ENCODE measurements around the gene MCL1. TPM values are rescaled to one million over a fixed set of nuclear protein-coding genes. Genes with fewer than 3 reads are reported as not detected.
"Not testable (repeated sequence)": the region's sequence is repeated elsewhere in the genome, so short reads cannot be mapped to it uniquely, and the experiment has no call there.

MCL1 gene
- total RNA-seq, 1 donor from 2014 or later, result 159 TPM

DNA sequence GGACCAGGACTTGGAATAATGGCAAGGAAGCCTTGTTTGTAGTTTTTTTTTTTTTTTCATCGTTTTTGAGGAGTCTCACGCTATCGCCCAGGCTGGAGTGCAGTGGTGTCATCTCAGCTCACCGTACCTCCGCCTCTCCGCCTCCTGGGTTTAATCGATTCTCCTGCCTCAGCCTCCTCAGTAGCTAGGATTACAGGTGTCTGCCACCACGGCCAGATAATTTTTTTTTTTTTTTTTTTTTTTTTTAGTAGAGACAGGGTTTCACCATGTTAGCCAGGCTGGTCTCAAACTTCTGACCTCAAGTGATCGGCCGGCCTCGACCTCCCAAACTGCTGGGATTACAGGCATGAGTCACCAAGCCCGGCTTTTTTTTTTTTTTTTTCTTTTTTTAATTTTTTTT lies 23.0 kb upstream of the MCL1 start:
- not testable (repeated sequence) for DNase-seq (ENCODE audit: low spot score)

- no peak for DNase-seq (ENCODE audit: low spot score)
Observed at GRCh38 chr1:150601540-150601939, 22.1 kb upstream of the MCL1 start.

DNA sequence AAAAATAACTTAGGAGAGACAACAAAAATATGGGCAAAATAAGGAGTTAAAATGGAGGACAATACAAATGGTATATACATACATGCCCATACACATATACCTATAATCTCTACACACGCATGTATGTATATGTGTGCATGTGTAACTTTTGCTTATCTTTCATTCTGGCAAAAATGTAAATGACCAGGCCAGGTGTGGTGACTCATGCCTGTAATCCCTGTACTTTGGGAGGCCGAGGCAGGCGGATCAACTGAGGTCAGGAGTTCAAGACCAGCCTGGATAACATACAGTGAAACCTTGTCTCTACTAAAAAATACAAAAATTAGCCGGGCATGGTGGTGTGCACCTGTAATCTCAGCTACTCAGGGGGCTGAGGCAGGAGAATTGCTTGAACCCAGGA lies 18.9 kb upstream of the MCL1 start:
- not testable (repeated sequence) for DNase-seq (ENCODE audit: low spot score)

GRCh38 chr1:150596976-150597375 lies 17.6 kb upstream of the MCL1 start:
- no peak for DNase-seq (ENCODE audit: low spot score)

GRCh38 chr1:150596095-150596892 lies 16.9 kb upstream of the MCL1 start:
- DNase-seq (ENCODE audit: low spot score), result no peak

DNA sequence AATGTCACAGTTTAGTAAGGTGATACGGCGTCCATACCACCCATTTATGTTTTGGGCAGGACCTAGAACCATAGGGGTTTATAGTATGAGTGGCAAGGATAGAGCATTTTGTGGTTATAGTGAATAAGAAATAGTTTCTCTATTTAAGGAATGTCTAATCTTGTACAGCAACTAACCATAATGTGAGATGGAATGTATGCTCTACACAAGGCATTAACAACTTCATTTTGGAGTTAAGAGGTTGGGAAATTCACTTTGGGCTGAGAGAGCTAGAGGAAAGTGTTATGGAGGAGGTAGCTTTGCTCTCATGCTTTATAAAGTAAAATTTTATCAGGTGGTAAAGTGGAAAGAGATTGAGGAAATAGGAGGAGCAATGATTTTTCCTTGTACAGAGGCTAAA lies 3.0 kb upstream of the MCL1 start:
- no peak for DNase-seq (ENCODE audit: low spot score)

- DNase-seq (ENCODE audit: low spot score), result not testable (repeated sequence)
Observed at GRCh38 chr1:150581962-150582361, 2.6 kb upstream of the MCL1 start.

DNA sequence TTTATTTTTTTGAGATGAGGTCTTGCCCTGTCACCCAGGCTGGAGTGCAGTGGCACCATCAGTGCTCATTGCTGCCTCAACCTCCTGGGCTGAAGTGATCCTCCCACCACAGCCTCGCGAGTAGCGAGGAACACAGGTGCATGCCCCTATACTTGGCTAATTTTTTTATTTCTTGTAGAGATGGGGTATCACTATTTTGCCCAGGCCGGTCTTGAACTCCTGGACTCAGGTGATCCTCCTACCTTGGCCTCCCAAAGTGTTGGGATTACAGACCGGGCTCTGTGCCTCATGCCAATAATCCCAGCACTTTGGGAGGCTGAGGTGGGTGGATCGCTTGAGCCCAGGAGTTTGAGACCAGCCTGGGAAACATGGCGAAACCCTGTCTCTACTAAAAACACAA lies 2.0 kb upstream of the MCL1 start:
- DNase-seq (ENCODE audit: low spot score), result not testable (repeated sequence)

DNA sequence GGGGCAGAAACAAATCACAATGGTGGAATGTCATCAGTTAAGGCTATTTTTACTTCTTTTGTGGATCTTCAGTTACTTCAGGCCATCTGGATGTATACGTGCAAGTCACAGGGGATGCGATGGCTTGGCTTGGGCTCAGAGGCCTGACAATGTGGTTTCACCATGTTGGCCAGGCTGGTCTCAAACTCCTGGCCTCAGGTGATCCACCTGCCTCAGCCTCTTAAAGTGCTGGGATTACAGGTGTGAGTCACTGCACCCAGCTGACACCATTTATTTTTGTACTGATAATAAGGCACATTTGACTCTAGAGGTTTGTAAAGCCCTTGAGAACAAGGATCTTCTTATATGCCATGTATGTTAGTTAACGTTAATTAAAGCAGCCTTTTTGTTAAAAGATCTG lies 1.6 kb upstream of the MCL1 start:
- not testable (repeated sequence) for DNase-seq (ENCODE audit: low spot score)

- DNase-seq (ENCODE audit: low spot score), result no peak
Observed at GRCh38 chr1:150579945-150580642, 684 bp upstream of the MCL1 start.

GRCh38 chr1:150578272-150579109 lies 919 bp downstream of the MCL1 start:
- peak; percentile 81 for DNase-seq (ENCODE audit: low spot score)

GRCh38 chr1:150577557-150578271 lies 1.7 kb downstream of the MCL1 start:
- no peak for DNase-seq (ENCODE audit: low spot score)

- DNase-seq (ENCODE audit: low spot score), result no peak
Observed at GRCh38 chr1:150576794-150577556, 2.4 kb downstream of the MCL1 start.

- no peak for DNase-seq (ENCODE audit: low spot score)
Observed at GRCh38 chr1:150576367-150576711, 3.1 kb downstream of the MCL1 start.

- DNase-seq (ENCODE audit: low spot score), result no peak
Observed at GRCh38 chr1:150575518-150576366, 3.7 kb downstream of the MCL1 start.

DNA sequence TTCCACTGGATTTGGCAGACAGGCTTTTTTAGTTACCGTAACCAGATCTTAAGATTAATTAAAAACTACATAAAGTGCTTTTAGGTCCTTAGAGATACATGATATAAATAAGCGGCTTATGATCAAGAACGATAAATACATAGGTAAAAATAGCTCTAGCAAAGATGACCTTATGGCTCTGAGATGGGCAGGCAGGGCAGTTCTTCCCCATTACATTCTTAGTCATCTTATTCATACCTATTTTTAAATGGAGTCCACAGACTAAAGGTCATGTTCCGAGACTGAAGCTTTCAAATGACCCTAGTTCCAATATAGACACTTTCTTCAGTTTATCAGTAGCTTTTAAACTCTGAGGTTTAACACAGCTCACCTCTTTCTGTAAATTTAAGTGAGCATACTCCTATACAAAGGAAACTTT lies 4.3 kb downstream of the MCL1 start:
- DNase-seq (ENCODE audit: low spot score), result no peak

DNA sequence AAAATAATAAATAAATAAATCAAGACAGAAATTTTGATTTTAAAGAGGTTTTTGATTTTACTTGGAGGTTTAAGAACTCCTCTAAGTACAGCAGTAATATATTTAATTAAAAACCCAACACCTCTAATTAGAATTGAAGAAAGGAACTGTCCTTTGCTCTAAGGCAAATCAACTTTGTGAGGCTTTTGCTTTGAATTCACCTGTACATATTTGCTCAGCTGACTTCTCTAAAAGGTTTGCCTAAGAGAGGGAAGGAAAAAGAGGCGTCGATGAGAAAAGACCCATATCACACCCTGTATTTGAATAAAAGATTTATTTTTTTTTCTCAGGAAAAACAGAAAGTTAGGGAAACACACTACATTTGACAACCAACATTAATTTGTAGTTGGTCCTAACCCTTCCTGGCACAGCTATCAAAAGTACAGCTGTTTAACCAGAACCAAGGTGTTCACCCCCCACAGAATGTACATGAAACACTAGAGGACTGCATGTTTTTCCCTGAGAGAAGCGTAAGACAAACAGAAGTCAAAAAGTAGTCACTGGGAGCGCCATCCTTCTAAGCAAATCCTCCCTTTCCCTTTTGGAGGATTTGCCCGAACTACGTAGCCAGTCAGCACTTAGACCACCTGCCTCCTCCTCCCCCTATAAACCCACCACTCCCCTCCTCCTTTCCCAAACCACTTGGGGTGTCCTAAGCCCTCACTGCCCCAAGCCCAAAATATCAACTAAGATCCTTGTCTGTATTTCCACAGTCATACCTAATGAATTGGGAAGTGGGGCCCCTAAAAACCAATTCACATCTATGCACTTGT lies 4.9 kb downstream of the MCL1 start:
- no peak for DNase-seq (ENCODE audit: low spot score)

DNA sequence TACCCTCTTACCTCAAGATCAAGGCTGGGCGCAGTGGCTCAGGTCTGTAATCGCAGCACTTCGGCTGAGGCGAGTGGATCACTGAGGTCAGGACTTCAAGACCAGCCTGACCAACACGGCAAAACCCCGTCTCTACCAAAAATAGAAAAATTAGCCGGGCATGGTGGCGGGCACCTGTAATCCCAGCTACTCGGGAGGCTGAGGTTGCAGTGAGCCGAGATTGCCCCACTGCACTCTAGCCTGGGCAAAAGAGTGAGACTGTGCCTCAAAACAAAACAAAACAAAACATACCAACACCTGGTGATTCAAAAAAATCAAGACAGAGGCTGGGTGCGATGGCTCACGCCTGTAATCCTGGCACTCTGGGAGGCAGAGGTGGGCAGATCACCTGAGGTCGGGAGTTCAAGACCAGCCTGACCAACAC lies 5.8 kb downstream of the MCL1 start:
- not testable (repeated sequence) for DNase-seq (ENCODE audit: low spot score)
